Activated CD4-positive, CD25-positive, alpha-beta regulatory T cell (primary cell): ENCODE measurements around the gene ARL17B.
"Not testable (repeated sequence)": the region's sequence is repeated elsewhere in the genome, so short reads cannot be mapped to it uniquely, and the experiment has no call there.

Experiments used
- DNase-seq, 4 experiments: peaks; one replicate each; lab custom pipeline; 2025; lab: John Stamatoyannopoulos, UW

Gene ARL17B

DNA sequence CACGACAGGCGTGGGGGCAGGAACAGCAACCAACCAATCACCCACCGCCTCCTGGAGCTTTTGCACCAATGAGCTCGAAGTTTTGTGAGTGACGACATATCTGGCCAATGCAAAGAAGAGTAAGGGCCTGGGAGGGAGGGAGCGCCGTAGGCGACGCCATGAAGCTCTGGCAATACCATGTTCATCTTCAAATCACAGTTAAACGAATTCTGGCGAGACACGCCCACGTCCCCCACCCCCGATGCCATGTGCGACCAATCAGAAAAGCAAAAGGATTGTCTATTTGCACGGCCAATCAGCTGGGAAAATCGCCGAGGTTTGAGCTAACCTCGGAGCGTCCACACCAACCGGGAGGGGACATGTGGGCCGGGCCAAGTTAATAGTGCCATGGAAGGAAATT is at the start of gene ARL17B:
Gene ARL17B, minus strand, starts transcription at position 12 of the 400 bp plus-strand sequence. CDS start 3,369 bp downstream, outside the sequence.
- DNase-seq, result not testable (repeated sequence)

DNA sequence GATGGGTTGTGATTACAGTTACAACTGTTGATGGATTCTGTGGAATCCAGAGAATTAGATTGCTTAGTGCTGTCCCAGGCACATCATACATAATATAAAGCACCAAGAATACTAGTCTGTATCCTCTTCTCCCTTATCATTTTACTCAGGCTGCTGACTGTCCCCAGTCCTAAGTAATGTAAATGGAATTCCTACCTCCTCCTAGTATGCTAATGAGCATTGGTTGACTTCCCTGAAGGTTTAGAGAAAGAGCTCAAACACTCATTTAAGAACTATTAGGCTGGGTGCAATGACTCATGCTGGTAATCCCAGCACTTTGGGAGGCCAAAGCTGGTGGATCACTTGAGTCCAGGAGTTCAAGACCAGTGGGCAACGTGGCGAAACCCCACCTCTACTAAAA is 48.3 kb upstream of the ARL17B start:
- not testable (repeated sequence) for DNase-seq

DNA sequence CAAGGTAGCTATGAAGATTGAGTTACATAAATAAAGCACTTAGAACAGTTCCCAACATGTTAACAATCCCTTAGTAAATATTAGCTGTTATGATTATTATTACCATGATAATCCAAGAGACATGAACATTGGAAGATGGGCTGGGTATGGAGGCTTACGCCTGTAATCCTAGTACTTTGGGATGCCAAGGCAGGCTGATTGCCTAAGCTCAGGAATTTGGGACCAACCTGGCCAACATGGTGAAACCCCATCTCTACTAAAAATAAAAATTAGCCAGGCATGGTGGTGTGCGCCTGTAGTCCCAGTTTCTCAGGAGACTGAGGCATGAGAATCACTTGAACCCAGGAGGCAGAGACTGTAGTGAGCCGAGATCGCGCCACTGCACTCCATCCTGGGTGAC is 45.6 kb upstream of the ARL17B start:
- DNase-seq, result not testable (repeated sequence)

DNA sequence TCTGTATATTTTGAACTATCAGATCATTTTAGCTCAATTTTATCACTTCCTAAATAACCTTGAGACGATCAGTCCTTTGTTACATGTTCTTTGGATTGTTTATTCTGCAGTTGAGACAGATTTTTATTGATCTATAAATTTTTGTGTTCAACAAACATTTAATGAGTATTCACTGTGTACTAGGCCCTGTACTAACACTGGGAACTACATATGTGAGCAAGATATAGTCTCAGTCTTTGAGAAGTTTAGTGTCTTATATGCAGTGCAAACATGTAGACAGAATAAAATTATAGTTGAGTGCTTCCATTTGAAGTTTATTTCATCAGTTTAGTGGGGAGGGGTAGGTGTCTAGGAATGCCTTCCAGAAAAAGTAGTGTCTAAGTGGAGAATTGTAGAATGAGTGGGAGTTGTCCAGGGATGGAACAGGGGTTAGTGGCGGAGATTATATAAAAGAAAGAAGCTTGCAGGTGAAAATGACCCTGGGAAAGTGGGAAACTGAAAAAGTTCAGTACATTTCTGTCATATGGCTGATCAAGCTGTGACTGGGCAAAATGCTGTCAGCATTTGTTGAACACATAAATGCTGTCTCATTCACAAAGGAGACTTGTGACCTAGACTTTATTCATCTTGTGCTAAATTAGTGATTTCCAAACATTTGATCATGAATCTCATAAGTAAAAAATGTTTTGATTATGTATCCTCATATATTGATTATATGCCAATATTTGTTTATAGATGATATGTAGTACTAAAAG is 39.6 kb upstream of the ARL17B start:
- DNase-seq, result not testable (repeated sequence)

DNA sequence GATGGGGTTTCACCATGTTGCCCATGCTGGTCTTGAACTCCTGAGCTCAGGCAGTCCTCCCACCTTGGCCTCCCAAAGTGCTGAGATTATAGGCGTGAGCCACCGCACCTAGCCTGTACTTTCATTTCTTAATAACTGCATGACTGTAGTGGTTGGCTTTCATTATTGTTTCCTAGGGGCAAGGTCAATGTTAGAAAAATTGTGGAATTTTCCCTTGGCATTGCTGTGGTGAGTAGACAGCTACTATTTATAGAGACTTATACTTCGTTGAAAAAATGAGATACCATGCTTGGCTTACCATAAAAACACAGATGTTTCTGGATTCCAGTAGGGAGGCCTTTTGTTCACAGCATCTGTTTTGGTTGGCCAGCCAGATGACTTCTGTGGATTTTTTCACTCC is 39.0 kb upstream of the ARL17B start:
- DNase-seq, result not testable (repeated sequence)

DNA sequence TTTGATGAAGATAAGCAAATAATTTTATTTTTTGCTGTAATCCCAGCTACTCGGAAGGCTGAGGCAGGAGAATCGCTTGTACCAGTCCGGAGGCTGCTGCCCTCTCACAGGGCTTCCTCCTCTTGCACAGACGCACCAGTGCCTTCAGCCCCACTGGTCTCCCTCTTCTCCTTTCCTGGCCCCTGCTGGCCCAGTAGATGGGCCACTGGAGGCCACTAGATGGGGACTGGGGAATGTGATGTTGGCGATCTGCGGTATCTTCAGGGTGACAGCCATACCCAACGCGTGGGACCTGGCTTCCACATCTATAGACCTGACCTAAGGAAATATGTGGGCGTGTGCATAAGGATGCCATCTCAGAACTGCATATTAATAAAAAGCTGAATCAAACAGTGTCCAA is 38.4 kb upstream of the ARL17B start:
- not testable (repeated sequence) for DNase-seq

DNA sequence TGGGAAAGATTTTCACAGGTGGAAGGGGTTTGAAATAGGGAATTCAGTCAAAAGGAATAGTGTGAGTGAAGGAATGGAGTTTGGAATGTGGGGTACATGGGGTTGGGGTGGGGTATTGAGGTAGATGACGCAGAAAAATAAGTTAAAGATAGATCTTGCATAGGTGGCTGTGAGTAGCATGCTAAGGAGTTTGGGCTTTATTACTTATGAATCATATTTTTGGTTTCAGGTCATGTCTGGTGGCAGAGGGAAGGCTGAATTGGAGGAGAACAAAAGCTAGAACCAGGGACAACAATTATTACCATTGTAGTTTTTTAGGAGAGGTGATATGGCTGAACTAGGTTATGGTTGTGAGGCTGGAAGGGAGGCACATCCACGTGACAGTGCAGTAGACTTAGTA is 34.7 kb upstream of the ARL17B start:
- DNase-seq, result not testable (repeated sequence)

DNA sequence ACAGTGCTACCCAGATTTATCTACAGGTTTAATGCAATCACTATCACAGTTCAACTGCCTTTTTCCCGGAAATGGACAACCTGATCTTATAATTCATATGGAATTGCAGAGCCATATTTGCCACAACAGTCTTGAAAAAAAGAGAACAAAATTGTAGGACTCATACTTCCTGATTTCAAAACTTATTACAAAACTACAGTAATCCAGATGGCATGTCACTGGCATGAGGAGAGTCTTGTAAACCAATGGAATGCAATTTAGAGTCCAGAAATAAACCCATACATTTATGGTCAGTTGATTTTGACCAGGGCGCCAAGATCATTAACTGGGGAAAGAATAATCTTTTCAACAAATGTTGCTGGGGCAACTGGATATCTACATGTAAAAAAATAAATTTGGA is 32.1 kb upstream of the ARL17B start:
- not testable (repeated sequence) for DNase-seq

DNA sequence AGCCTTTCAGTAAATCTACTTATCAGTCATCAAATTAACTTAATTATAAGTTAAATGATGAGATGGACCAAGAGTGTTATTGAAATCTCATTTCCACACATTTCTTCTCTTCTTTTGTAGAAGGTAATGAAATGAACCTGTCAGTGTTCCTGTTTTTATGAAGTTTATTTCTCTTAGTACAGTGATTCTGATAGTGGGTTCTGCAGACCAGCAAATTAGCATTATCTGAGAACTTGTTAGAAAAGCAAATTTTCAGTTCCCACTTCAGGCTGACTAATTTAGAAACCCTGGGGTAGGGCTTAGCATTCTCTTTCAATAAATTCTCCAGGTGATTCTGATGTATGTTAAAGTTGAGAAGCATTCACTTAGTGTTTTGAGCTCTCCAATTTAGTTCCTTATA is 23.9 kb upstream of the ARL17B start:
- DNase-seq, result not testable (repeated sequence)

DNA sequence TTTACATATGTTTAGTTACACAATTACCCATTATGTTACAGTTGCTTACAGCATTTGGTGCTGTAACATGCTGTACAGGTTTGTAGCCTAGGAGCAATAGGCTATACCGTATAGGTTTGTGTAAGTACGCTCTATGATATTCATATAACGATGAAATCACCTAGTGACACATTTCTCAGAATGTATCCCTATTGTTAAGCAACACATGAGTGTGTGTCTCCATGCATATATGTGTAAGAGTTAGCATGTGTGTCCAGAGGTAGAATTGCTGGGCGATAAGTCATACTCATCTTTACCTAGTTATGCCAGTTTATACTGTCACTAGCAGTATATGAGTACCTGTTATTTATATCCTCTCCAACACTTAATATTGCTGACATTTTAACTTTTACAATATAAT is 21.6 kb upstream of the ARL17B start:
- not testable (repeated sequence) for DNase-seq

DNA sequence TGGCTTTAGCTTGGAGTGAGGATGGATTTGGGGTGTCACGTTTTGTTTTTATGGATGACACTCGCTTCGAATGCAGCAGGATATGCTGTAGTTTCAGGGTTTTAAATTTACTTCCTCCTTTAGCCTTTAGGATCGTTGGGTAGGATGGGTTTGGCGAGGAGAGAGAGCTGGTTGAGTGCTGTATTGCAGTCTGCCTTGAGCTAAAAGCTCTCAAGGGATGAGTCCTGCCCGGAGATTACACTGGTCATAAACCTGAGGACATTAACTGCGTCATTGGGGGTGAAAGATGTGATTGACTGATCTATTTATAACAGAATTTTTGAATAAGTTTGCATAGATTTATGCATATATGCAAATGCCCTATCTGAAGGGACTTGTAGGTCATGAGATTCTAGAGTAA is 11.9 kb upstream of the ARL17B start:
- not testable (repeated sequence) for DNase-seq

DNA sequence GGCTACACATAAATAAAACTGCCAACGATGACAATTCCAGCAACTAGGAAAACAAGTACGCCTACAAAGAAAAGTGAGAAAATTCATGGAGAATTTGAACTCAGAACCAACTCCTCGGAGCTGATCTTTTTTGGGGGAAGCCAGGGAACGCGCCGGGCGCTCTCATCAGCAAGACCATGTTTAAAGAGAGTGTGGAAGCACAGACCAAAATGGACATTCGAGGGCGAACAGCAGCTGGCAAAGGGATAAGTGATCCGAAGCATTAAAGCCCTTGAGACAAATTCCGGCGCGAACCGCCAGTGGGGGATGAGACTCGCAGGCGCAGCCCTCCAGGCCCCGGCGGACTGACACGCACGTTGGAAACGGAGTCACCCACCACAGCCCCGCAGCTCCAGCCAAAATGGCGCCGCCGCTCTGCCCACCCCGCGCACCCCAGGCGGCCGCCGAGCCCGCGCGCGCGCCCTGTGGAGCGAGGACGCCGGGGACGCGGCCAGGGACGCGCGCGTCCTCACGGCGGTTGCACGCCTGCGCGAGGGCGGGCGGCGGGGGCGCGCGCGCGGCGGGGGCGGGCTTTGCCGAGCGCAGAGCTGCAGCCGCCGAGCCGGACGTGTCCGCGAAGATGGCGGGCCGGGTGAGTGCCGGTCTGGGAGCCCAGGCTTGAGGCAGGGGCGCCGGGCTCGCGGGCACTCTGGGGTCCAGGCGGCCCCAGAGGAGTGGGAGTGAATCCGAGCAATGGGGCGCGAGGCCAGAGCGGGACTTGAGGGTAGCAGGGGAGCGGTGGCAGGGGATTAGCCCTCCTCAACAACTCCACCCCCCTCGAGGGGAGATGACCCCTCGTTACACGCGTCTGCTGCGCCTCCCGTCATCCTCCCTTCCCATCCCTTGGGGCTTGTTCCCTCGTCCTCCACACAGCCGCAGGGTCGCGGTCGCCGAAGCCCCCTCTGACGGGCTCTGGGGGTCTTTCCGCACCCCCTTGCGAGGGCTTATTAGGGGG is 11.0 kb upstream of the ARL17B start:
- DNase-seq, result not testable (repeated sequence)

DNA sequence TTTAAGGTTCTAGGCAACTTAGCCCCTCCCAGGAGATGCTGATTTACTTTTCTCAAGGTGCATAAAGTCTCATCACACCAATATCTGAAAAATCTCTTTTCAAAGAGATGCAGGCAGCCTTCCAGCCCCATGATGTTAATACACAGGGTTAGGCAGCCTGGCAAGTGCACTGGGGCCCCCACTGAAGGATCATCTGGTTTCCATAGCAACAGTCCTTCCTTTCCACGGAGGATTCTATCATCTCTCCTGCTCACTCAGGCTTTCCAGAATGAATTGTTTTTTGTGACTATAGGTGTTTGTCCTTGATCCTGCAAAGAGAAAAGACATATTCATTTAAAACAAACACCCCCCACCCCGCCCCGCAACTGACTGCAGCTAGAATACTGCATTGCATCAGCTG is 6.0 kb upstream of the ARL17B start:
- not testable (repeated sequence) for DNase-seq

DNA sequence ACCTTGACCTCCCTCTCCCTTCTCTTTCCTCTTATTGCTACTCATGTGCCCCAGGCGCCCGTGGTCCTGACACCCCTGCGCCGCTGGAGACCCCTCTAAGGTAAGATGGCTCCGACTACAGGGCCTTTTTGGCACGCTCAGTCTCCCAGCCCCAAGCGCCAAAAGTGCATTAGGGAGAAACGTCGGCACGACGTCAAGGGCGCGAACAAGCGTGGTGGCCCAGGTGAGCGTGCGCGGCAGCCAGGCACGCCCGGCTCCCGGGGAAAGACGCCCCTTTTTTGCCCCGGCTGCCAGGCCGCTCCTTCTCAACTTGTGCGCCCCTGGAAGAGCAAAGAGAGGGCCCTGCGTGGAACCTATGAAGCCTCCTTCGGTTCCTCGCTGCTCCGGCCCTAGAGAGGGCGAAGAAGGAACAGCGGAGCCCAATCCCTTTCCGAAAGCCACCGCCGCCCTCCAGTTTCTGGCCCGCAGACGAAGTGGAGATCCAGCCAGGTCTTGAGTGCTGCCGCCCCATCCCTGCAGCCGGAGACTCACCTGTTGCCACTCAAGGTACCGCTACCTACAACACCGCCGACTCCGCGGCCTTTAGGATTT is 326 bp downstream of the ARL17B start:
- DNase-seq, result not testable (repeated sequence)

DNA sequence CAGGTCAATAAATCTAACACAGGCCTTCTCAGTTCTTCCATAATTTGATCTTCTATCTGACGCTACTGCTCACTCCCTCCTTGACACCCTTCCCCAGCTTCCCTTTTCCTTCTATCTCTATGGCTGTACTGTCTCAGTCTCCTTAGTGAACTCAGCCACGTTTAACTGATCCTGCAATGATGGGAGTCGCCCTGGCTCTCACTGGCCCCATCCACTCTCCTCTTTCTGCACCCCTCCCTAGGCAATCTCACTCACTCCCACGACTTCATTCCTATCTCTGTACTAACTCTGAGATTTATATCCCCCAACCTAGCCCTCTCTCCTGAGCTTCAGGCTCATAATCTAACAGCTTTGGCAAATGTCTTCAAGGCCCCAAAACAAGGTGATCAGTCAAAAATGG is 7.7 kb downstream of the ARL17B start:
- not testable (repeated sequence) for DNase-seq

DNA sequence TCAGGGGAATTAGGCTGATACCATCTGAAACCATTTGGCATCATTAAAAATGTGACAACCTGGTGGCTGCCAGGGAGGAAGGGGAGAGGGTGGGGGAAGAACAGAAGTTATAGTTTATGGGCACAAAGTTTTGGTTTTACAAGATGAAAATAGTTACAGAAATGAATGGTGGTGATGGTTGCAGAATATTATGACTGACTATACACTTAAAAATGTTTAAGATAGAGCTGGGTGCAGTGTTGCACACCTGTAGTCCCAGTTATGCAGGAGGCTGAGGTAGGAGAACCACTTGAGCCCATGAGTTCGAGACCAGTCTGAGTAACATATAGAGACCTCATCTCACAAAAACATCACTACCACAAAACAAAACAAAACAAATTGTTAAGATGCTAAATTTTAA is 12.5 kb downstream of the ARL17B start:
- not testable (repeated sequence) for DNase-seq

DNA sequence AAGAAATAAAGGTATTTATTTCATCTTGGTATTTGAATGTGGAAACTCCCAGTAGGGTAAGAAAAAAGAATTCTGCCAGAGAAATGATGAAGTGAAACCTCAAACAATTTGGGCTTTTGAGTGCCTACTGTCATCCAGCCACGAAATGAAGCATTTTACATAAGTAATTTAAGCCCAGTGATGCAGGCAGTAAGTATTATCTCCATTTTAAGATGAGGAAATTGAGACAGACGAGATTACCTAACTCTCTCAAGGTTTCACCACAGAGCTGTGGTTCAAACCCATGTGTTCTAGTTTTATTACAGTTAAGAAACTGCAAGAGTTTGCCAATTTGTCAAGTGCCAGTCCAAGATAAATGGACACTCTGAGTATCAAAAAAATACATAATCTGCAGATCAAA is 13.2 kb downstream of the ARL17B start:
- DNase-seq, result not testable (repeated sequence)

DNA sequence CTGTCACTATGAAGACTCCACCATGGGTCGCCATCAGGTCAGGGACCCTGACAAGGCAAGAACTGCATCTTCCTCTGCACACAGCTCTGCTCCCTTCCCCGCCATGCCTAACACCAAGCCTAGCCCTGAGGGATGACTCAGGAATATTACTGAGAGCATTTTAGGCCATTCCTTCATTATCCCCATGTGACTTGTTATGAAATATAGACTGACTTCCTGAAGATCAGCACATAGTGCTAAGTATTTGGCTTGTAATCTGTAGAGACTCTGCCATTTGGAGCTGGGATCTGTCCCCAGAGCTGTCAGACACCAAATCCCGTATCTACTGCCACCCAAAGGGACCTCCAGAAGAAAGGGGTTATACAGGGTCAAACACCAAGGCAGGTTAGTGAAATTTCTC is 19.4 kb downstream of the ARL17B start:
- not testable (repeated sequence) for DNase-seq

DNA sequence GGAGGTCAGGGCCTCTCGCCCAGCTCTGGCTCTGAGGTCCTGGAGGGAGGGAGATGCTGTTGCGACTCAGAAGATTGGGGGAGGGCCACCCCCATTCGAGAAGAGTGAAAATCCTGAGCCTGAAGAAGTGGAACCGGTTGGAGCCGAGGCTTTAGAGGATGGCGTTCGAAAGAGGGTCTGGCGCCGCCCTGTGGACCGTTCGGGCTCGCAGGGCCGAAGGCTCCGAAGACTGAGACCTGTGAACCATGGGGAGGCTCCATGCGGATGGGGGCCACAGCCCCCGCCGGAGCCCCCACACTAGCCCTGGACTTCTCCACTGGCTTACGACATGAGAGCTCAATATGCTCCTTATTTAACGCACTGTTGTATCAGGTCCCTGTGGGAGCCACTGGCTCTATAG is 20.3 kb downstream of the ARL17B start:
- DNase-seq, result not testable (repeated sequence)

DNA sequence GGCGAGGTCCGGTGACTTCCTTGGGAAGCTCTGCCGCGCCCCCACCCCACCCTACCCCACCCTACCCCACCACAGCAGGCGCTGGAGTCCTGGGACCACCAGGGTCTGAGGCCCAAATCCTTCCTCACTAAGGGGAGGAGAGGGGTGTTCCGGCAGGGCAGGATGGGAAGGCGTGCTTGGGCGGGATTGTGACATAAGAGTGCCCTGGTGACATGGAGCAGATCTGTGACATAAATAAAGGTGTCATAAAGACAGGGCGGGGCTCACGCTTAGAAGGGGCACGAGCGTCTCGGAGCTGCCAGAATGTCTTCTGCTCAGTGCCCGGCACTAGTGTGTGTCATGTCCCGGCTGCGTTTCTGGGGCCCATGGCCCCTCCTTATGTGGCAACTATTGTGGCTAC is 66.7 kb downstream of the ARL17B start, which contains the start of gene LRRC37A:
Gene LRRC37A, plus strand, starts transcription at position 301 of the 400 bp plus-strand sequence. Its CDS starts 3 bp downstream, at position 304.
- DNase-seq, result not testable (repeated sequence)

DNA sequence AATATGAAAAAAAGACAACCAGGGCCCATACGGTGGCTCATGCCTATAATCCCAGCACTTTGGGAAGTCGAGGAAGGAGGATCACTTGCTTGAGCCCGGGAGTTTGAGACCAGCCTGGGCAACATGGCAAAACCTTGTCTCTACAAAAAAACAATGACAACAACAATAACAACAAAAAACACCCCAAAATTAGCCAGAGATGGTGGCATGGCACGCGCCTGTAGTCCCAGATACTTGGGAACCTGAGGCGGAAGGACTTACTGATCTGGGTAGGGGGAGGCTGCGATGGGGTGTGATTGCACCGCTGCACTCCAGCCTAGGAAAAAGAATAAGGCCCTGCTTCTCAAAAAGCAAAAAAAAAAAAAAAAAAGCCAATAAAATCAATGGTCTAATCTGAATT is 69.9 kb downstream of the ARL17B start:
- not testable (repeated sequence) for DNase-seq

DNA sequence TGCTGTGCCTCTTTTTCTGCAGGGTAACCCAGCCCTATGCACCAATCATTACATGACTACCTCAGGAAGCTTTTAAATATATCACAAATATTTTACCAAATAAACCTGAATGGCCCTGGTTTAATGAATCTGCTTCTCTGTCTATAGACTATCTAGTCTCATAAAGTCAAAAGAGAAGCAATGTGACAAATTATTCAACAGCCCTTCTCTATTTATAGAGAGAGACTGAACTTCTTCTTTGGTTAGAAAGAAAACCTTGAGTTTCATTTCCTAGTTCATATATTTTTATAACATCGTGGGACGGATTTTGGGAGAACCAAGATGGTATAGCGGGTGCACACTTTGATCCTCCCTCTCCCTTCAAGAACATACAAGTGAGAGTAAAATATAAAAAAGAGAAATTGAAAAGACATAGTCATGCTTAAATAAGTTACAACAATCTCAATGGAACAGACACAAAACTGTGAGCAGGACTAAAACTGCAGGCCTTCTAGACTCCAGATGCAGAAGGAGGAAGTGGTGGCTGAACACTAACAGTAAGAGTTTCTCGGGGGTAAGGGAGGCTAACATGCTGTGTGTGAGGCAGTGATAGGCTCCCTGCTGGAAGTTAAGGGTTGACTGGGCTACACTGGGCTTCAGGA is 70.5 kb downstream of the ARL17B start:
- DNase-seq, result not testable (repeated sequence)
